IPS DF 6.9 (cell line): ENCODE results near the gene ITPRIPL1.

Experiments used
- DNase-seq: peaks from one replicate; pipeline ENCODE4 v3.0.0-alpha.2; 2013; ENCODE audit warnings: low read depth, low spot score
- H3K27ac ChIP-seq: one replicate; pipeline ENCODE4 v1.5.1; 2013; ENCODE audit warnings: low read length, control low read depth
- H3K27me3 ChIP-seq: 2 replicates; pipeline ENCODE4 v1.6.1; 2013; ENCODE audit warnings: mild to moderate bottlenecking, low read length; ENCODE audit not compliant: control insufficient read depth, insufficient read depth
- H3K36me3 ChIP-seq: 2 replicates; pipeline ENCODE4 v1.6.1; 2013; ENCODE audit warnings: low read length; ENCODE audit not compliant: control insufficient read depth, insufficient read depth
- H3K4me1 ChIP-seq: 2 replicates; pipeline ENCODE4 v1.6.1; 2013; ENCODE audit warnings: low read length; ENCODE audit not compliant: control insufficient read depth, insufficient read depth
- H3K4me3 ChIP-seq: 2 replicates; pipeline ENCODE4 v1.5.1; 2013; ENCODE audit warnings: mild to moderate bottlenecking, low read length
- H3K9me3 ChIP-seq: 2 replicates; pipeline ENCODE4 v1.6.1; 2013; ENCODE audit warnings: low read length, inconsistent platforms; ENCODE audit not compliant: control insufficient read depth, insufficient read depth
- WGBS: extraction: QIAGEN DNeasy Blood & Tissue Kit; methylation state at CpG from one replicate; pipeline ENCODE4 v1.1.7; 2013; ENCODE audit warnings: mixed read lengths, missing lambda C conversion rate; ENCODE audit not compliant: insufficient read length, insufficient coverage; 5-methylcytosine and 5-hydroxymethylcytosine counted together

Gene ITPRIPL1

GRCh38 chr2:96336104-96336775, 11.1 kb downstream of the ITPRIPL1 start:
- peak overlapping the region; percentile 76; the same call in 1 of the 2 replicates for H3K4me3 ChIP-seq
- no peak for DNase-seq
- no CpG with 5 or more reads among the region's 15 CpGs for WGBS
- no peaks in the 10 kb centered on the region for H3K4me1 ChIP-seq
- no peak overlapping the region for H3K27ac ChIP-seq
- H3K27me3 ChIP-seq = no peaks in the 10 kb centered on the region
- H3K36me3 ChIP-seq = no peaks in the 10 kb centered on the region
- no peaks in the 10 kb centered on the region for H3K9me3 ChIP-seq

GRCh38 chr2:96336873-96337272, 11.8 kb downstream of the ITPRIPL1 start:
- no CpG with 5 or more reads among the region's 3 CpGs for WGBS
- H3K4me3 ChIP-seq = no peak overlapping the region
- H3K36me3 ChIP-seq = peaks cover 5% of the 10 kb centered on the region
- H3K4me1 ChIP-seq = no peaks in the 10 kb centered on the region
- no peaks in the 10 kb centered on the region for H3K27me3 ChIP-seq
- DNase-seq = no peak
- H3K9me3 ChIP-seq = no peaks in the 10 kb centered on the region
- no peak overlapping the region for H3K27ac ChIP-seq

- no peak for DNase-seq
- Histone ChIP-seq H3K4me3 (no peak overlapping the region), H3K4me1 (no peaks in the 10 kb centered on the region), H3K27me3 (no peaks in the 10 kb centered on the region), H3K9me3 (no peaks in the 10 kb centered on the region), H3K36me3 (peaks cover 12% of the 10 kb centered on the region), H3K27ac (no peak overlapping the region)
- WGBS = no CpG with 5 or more reads among the region's 9 CpGs
Observed at GRCh38 chr2:96340493-96341414, 15.6 kb downstream of the ITPRIPL1 start.

GRCh38 chr2:96341641-96342040, 16.5 kb downstream of the ITPRIPL1 start:
- Histone ChIP-seq H3K36me3 (peaks cover 12% of the 10 kb centered on the region), H3K9me3 (no peaks in the 10 kb centered on the region), H3K4me3 (no peak overlapping the region), H3K27me3 (no peaks in the 10 kb centered on the region), H3K27ac (no peak overlapping the region), H3K4me1 (no peaks in the 10 kb centered on the region)
- no peak for DNase-seq
- no CpG with 5 or more reads among the region's 14 CpGs for WGBS

GRCh38 chr2:96342085-96342484, 17.0 kb downstream of the ITPRIPL1 start:
- Histone ChIP-seq H3K27ac (no peak overlapping the region), H3K27me3 (no peaks in the 10 kb centered on the region), H3K4me1 (no peaks in the 10 kb centered on the region), H3K36me3 (peaks cover 12% of the 10 kb centered on the region), H3K4me3 (no peak overlapping the region), H3K9me3 (no peaks in the 10 kb centered on the region)
- DNase-seq = no peak
- no CpG with 5 or more reads among the region's 6 CpGs for WGBS

- Histone ChIP-seq H3K4me3 (no peak overlapping the region), H3K4me1 (no peaks in the 10 kb centered on the region), H3K27ac (no peak overlapping the region), H3K9me3 (no peaks in the 10 kb centered on the region), H3K27me3 (no peaks in the 10 kb centered on the region), H3K36me3 (peaks cover 12% of the 10 kb centered on the region)
- DNase-seq = no peak
- WGBS = no CpG with 5 or more reads among the region's 5 CpGs
Observed at GRCh38 chr2:96344011-96344410, 18.9 kb downstream of the ITPRIPL1 start.

GRCh38 chr2:96345438-96345837, 20.3 kb downstream of the ITPRIPL1 start:
- no peak overlapping the region for H3K27ac ChIP-seq

GRCh38 chr2:96345868-96346462, 20.8 kb downstream of the ITPRIPL1 start:
- DNase-seq = no peak
- H3K4me1 ChIP-seq = no peaks in the 10 kb centered on the region
- H3K36me3 ChIP-seq = peaks cover 24% of the 10 kb centered on the region
- H3K4me3 ChIP-seq = no peak overlapping the region
- WGBS = no CpG with 5 or more reads among the region's 6 CpGs
- H3K9me3 ChIP-seq = no peaks in the 10 kb centered on the region
- no peak overlapping the region for H3K27ac ChIP-seq
- H3K27me3 ChIP-seq = no peaks in the 10 kb centered on the region

More at GRCh38 chr2:96345438-96345837, 20.3 kb downstream of the ITPRIPL1 start:
- no peak for DNase-seq
- peaks cover 20% of the 10 kb centered on the region for H3K36me3 ChIP-seq
- no CpG with 5 or more reads among the region's 4 CpGs for WGBS
- no peaks in the 10 kb centered on the region for H3K27me3 ChIP-seq
- H3K4me3 ChIP-seq = no peak overlapping the region
- H3K9me3 ChIP-seq = no peaks in the 10 kb centered on the region
- H3K4me1 ChIP-seq = no peaks in the 10 kb centered on the region

GRCh38 chr2:96347395-96347794, 22.3 kb downstream of the ITPRIPL1 start:
- no peaks in the 10 kb centered on the region for H3K4me1 ChIP-seq
- WGBS = no CpG with 5 or more reads among the region's 1 CpG

GRCh38 chr2:96353032-96353561, 28.0 kb downstream of the ITPRIPL1 start:
- Histone ChIP-seq H3K36me3 (peaks cover 31% of the 10 kb centered on the region; the same call in 1 of the 2 replicates), H3K9me3 (no peaks in the 10 kb centered on the region), H3K27ac (no peak overlapping the region), H3K4me1 (no peaks in the 10 kb centered on the region), H3K4me3 (no peak overlapping the region), H3K27me3 (no peaks in the 10 kb centered on the region)
- WGBS = no CpG with 5 or more reads among the region's 9 CpGs
- no peak for DNase-seq

More at GRCh38 chr2:96347395-96347794, 22.3 kb downstream of the ITPRIPL1 start:
- no peaks in the 10 kb centered on the region for H3K9me3 ChIP-seq
- H3K27ac ChIP-seq = no peak overlapping the region
- peaks cover 22% of the 10 kb centered on the region; the same call in 1 of the 2 replicates for H3K36me3 ChIP-seq
- DNase-seq = no peak
- no peaks in the 10 kb centered on the region for H3K27me3 ChIP-seq
- no peak overlapping the region for H3K4me3 ChIP-seq
